Lower lobe of right lung (tissue), 2 donors: ENCODE measurements around the gene C1R. TPM values are rescaled to one million over a fixed set of nuclear protein-coding genes. Genes with fewer than 3 reads are reported as not detected.
"Not testable (repeated sequence)": the region's sequence is repeated elsewhere in the genome, so short reads cannot be mapped to it uniquely, and the experiment has no call there.

Source experiments
- ATAC-seq, 2 donors: fragments of 200-7000 bp; cut with Tn5 transposase; one replicate each; pipeline ENCODE4 v1.9.1; 2020 to 2022; ENCODE audit warnings: mild to moderate bottlenecking in 2 of 2, moderate library complexity in 2 of 2
- DNase-seq: peaks from one replicate; pipeline ENCODE4 v3.0.0-alpha.2; 2020
- H3K27ac ChIP-seq: fragments of 200-600 bp; one replicate; pipeline ENCODE4 v1.8.0; 2022
- H3K27me3 ChIP-seq: fragments of 200-600 bp; one replicate; pipeline ENCODE4 v1.8.0; 2022; ENCODE audit warnings: low read depth
- H3K36me3 ChIP-seq: fragments of 200-600 bp; one replicate; pipeline ENCODE4 v1.8.0; 2022; ENCODE audit warnings: mild to moderate bottlenecking
- H3K4me1 ChIP-seq: fragments of 200-600 bp; one replicate; pipeline ENCODE4 v1.8.0; 2022
- H3K4me3 ChIP-seq: fragments of 200-600 bp; one replicate; pipeline ENCODE4 v1.8.0; 2022; ENCODE audit warnings: mild to moderate bottlenecking
- H3K9me3 ChIP-seq: fragments of 200-600 bp; one replicate; pipeline ENCODE4 v1.8.0; 2022
- CTCF ChIP-seq: fragments of 200-600 bp; IDR thresholded peaks from one replicate; pipeline ENCODE4 v1.8.0; 2022; ENCODE audit warnings: antibody characterized with exemption, mild to moderate bottlenecking
- intact Hi-C: fragments of 100-400 bp; cut with DNase I; formaldehyde crosslinking; loops from one replicate; pipeline ENCODE4 v1.11.0; 2022
- total RNA-seq: library from RNA; stranded (reverse); fragmentation: NEBNext Ultra II Directional; extraction: Animal tissue kit (Norgen Biotek cat#: 25700); gene quantifications from one replicate; pipeline ENCODE4 v1.2.1, GENCODE V29; 2021
- donor health status: DM: no; HTN: yes; CAD: no; lungs with severe emphysema.

C1R gene
- total RNA-seq, 1 donor from 2014 or later, result 373 TPM

DNA sequence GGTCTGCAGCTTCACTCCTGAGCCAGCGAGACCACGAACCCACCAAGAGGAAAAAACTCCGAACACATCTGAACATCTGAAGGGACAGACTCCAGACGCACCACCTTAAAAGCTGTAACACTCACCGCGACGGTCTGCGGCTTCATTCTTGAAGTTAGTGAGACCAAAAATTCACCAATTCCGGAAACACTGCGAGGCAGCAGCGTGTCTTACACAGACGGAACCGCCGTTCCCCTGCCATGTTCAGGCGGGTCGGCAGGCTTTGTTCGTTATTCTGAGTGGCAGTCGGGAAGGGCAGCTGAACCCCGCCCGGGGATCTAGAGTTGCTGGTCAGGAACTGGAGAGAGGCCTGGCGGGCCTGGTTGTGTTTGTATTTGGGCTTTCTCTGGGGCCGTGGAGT lies 53.7 kb downstream of the C1R start:
- Histone ChIP-seq H3K4me1 (no peaks in the 10 kb centered on the region), H3K36me3 (no peaks in the 10 kb centered on the region), H3K4me3 (no peak overlapping the region), H3K27me3 (no peaks in the 10 kb centered on the region), H3K27ac (no peak overlapping the region), H3K9me3 (no peaks in the 10 kb centered on the region)
- DNase-seq (no peak), ATAC-seq (no peak)
- intact Hi-C loops, result no loop called here
- no peak for TF ChIP-seq CTCF

DNA sequence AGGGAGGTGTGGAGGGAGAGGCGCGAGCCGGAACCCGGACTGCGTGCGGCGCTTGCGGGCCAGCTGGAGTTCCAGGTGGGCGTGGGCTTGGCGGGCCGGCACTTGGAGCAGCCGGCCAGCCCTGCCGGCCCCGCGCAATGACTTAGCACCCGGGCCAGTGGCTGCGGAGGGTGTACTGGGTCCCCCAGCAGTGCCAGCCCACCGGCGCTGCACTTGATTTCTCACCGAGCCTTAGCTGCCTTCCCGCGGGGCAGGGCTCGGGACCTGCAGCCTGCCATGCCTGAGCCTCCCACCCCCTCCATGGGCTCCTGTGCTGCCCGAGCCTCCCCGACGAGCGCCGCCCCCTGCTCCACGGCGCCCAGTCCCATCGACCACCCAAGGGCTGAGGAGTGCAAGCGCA lies 54.8 kb downstream of the C1R start:
- H3K9me3 ChIP-seq, ATAC-seq, H3K27ac ChIP-seq, DNase-seq, H3K36me3 ChIP-seq, H3K4me3 ChIP-seq, intact Hi-C loops, H3K4me1 ChIP-seq, H3K27me3 ChIP-seq: not testable (repeated sequence)

DNA sequence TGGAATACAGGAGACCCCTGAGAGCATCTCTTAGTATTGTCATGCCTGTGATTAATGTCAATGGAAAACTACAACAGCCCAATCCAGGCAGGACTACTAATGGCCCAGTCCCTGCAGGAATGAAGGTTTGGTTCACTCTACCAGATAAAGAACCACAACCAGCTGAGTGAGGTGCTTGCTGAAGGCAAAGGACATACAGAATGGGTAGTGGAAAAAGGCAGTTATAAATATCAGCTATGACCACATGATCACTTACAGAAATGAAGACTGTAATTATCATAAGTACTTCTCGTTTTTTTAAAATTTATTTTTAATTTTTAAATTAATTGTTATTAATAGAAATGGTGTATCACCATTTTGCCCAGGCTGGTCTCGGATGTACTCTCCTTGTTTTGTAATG lies 56.8 kb downstream of the C1R start:
- Histone ChIP-seq H3K27ac (no peak overlapping the region), H3K4me1 (no peaks in the 10 kb centered on the region), H3K9me3 (no peaks in the 10 kb centered on the region), H3K27me3 (no peaks in the 10 kb centered on the region), H3K4me3 (no peak overlapping the region), H3K36me3 (no peaks in the 10 kb centered on the region)
- DNase-seq (no peak), ATAC-seq (no peak)
- no peak for TF ChIP-seq CTCF
- intact Hi-C loops, result no loop called here

GRCh38 chr12:7034464-7034863 lies 57.8 kb downstream of the C1R start:
- no peaks in the 10 kb centered on the region for H3K4me1 ChIP-seq
- no peak for ATAC-seq
- intact Hi-C loops, result no loop called here
- TF ChIP-seq CTCF, result no peak
- H3K27ac ChIP-seq, result no peak overlapping the region
- no peaks in the 10 kb centered on the region for H3K9me3 ChIP-seq
- no peaks in the 10 kb centered on the region for H3K36me3 ChIP-seq
- no peaks in the 10 kb centered on the region for H3K27me3 ChIP-seq
- no peak for DNase-seq
- no peak overlapping the region for H3K4me3 ChIP-seq

DNA sequence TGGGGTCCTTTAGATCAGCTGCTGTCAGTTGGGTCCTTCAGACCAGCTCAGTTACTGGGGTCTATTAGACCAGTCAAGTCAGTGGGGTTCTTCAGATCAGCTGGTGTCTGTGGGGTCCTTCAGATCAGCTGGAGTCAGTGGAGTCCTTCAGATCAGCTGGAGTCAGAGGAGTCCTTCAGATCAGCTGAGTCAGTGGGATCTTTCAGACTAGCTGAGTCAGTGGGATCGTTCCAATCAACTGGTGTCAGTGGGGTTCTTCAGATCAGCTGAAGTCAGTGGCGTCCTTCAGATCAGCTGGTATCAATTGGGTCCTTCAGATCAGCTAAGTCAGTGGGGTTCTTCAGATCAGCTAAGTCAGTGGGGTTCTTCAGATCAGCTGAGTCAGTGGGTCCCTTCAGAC lies 59.3 kb downstream of the C1R start:
- Histone ChIP-seq H3K4me1 (no peaks in the 10 kb centered on the region), H3K27me3 (no peaks in the 10 kb centered on the region), H3K36me3 (no peaks in the 10 kb centered on the region), H3K4me3 (no peak overlapping the region), H3K9me3 (no peaks in the 10 kb centered on the region), H3K27ac (no peak overlapping the region)
- intact Hi-C loops, result no loop called here
- DNase-seq (no peak), ATAC-seq (no peak)
- TF ChIP-seq CTCF, result no peak

DNA sequence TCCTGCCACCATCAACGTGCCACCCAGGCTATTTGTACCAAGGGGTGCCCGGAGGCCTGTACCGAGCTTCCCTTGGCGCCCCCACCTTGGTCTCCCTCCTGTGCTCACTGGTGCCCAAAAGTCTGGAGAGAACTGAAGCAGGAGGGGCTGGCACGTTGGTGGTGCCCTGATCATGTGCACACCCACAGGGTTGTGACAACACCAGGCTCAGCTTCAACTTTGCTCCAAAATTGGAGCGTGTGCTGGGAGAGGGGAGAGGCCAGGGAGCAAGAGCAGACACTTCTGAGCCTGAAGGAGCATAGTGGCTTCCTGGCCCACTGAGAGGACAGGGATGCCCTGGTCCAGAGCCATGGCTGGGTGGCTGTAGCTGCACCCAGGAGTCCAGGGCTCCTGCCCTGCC lies 60.9 kb downstream of the C1R start:
- Histone ChIP-seq H3K4me3 (no peak overlapping the region), H3K9me3 (no peaks in the 10 kb centered on the region), H3K4me1 (no peaks in the 10 kb centered on the region), H3K27ac (no peak overlapping the region), H3K36me3 (no peaks in the 10 kb centered on the region), H3K27me3 (no peaks in the 10 kb centered on the region)
- no peak for TF ChIP-seq CTCF
- no peak for ATAC-seq
- no peak for DNase-seq
- intact Hi-C loops, result no loop called here

Other genes with a start within 250 kb of the C1R start
- 2.9 TPM for gene CDCA3, start 241.2 kb downstream of the C1R start, total RNA-seq
- 58.6 TPM for gene USP5, start 240.3 kb downstream of the C1R start, total RNA-seq
- gene TPI1, start 224.9 kb downstream of the C1R start, total RNA-seq, result 278 TPM
- 25.5 TPM for gene SPSB2, start 219.1 kb downstream of the C1R start, total RNA-seq
- 26.6 TPM for gene LRRC23, start 187.6 kb downstream of the C1R start, total RNA-seq
- gene ENO2, start 177.9 kb downstream of the C1R start, total RNA-seq, result 41.9 TPM
- gene ATN1, start 164.5 kb downstream of the C1R start, total RNA-seq, result 123 TPM
- gene RNU7-1, start 148.6 kb downstream of the C1R start, total RNA-seq, result not detected
- 181 TPM for gene C12orf57, start 148.4 kb downstream of the C1R start, total RNA-seq
- 209 TPM for gene PTPN6, start 141.1 kb downstream of the C1R start, total RNA-seq
- 138 TPM for gene PHB2, start 121.8 kb downstream of the C1R start, total RNA-seq
- gene EMG1, start 121.5 kb downstream of the C1R start, total RNA-seq, result 39.6 TPM
- 67.7 TPM for gene LPCAT3, start 74.0 kb downstream of the C1R start, total RNA-seq
- gene C1S, start 31.7 kb downstream of the C1R start, total RNA-seq, result 280 TPM
- gene C1RL, start 16.8 kb upstream of the C1R start, total RNA-seq, result 80.5 TPM
- 1.1 TPM for gene RBP5, start 36.4 kb upstream of the C1R start, total RNA-seq
- 36.8 TPM for gene CLSTN3, start 37.9 kb upstream of the C1R start, total RNA-seq
- 47.8 TPM for gene PEX5, start 97.2 kb upstream of the C1R start, total RNA-seq
- not detected for gene ACSM4, start 211.6 kb upstream of the C1R start, total RNA-seq